HG02943 (cell line): ENCODE measurements around the gene TRABD.
A peak's percentile ranks its signal among the peaks of the same experiment; 100 is the strongest.
"Not testable (repeated sequence)": the region's sequence is repeated elsewhere in the genome, so short reads cannot be mapped to it uniquely, and the experiment has no call there.

Experiments
- ATAC-seq: cut with Tn5 transposase; IDR thresholded peaks from one replicate; pipeline ENCODE4 v1.9.1; 2021; ENCODE audit warnings: mild to moderate bottlenecking, low read depth, moderate library complexity; ENCODE audit not compliant: unreplicated experiment

Gene TRABD

GRCh38 chr22:50185375-50186087 is at the start of gene TRABD:
Gene TRABD, plus strand, starts transcription at chr22:50185913. Its CDS starts 7,148 bp downstream, at chr22:50193061.
- ATAC-seq = peak; percentile 32

- no peak for ATAC-seq
Observed at GRCh38 chr22:50136581-50137015, 49.1 kb upstream of the TRABD start.

GRCh38 chr22:50137277-50137676 is 48.4 kb upstream of the TRABD start:
- not testable (repeated sequence) for ATAC-seq

GRCh38 chr22:50138041-50138440 is 47.7 kb upstream of the TRABD start:
- no peak for ATAC-seq

GRCh38 chr22:50138988-50139387 is 46.7 kb upstream of the TRABD start:
- ATAC-seq = no peak

- no peak for ATAC-seq
Observed at GRCh38 chr22:50139843-50140415, 45.8 kb upstream of the TRABD start.

- no peak for ATAC-seq
Observed at GRCh38 chr22:50140615-50141014, 45.1 kb upstream of the TRABD start.

GRCh38 chr22:50141462-50141861 is 44.3 kb upstream of the TRABD start:
- ATAC-seq = no peak

GRCh38 chr22:50141891-50142363 is 43.8 kb upstream of the TRABD start:
- no peak for ATAC-seq

- ATAC-seq = no peak
Observed at GRCh38 chr22:50143096-50143495, 42.6 kb upstream of the TRABD start.

- no peak for ATAC-seq
Observed at GRCh38 chr22:50144005-50144614, 41.6 kb upstream of the TRABD start.

- ATAC-seq = no peak
Observed at GRCh38 chr22:50145721-50146438, 39.8 kb upstream of the TRABD start.

GRCh38 chr22:50146439-50147238 is 39.1 kb upstream of the TRABD start:
- no peak for ATAC-seq

- not testable (repeated sequence) for ATAC-seq
Observed at GRCh38 chr22:50147258-50148165, 38.2 kb upstream of the TRABD start.

GRCh38 chr22:50148166-50148500 is 37.6 kb upstream of the TRABD start:
- ATAC-seq = no peak

GRCh38 chr22:50148991-50149721 is 36.6 kb upstream of the TRABD start:
- no peak for ATAC-seq

GRCh38 chr22:50150161-50151129 is 35.3 kb upstream of the TRABD start:
- ATAC-seq = no peak
